ENCODE data around the gene RASL12.
"Not testable (repeated sequence)": the region's sequence is repeated elsewhere in the genome, so short reads cannot be mapped to it uniquely, and the experiment has no call there.

RASL12 gene

GRCh38 chr15:65011198-65011597, 56.6 kb downstream of the RASL12 start:
- DNase-seq = not testable (repeated sequence)

GRCh38 chr15:65008983-65009382, 58.8 kb downstream of the RASL12 start:
- peak; percentile 47 for DNase-seq

GRCh38 chr15:65006876-65007275, 60.9 kb downstream of the RASL12 start:
- DNase-seq = no peak

- DNase-seq = no peak
These were observed 62.8 kb downstream of the RASL12 start for GRCh38 chr15:65004993-65005392.

Measured in OCI-M1 (cell line).